ENCODE results near the gene HS3ST3A1.
"Not testable (repeated sequence)": the region's sequence is repeated elsewhere in the genome, so short reads cannot be mapped to it uniquely, and the experiment has no call there.

HS3ST3A1 gene

DNA sequence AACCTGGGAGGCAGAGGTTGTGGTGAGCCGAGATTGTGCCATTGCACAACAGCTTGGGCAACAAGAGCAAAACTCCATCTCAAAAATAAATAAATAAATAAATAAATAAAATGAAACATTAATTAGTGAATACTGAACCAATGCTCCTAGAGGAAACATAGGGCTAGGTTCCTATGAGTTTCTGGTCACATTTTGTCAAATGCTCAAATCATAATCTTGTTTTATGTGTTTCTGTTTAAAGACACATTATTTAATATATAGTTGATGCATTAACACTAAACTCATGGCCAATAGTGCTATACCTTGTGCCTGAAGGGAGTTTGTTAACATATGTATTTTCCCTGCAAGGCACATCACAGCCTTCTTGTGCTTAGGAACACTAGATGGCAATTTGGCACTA lies 66.8 kb downstream of the HS3ST3A1 start:
- FAIRE-seq: no peak

- no peak for FAIRE-seq
Observed at GRCh38 chr17:13531721-13532120, 70.0 kb downstream of the HS3ST3A1 start.

DNA sequence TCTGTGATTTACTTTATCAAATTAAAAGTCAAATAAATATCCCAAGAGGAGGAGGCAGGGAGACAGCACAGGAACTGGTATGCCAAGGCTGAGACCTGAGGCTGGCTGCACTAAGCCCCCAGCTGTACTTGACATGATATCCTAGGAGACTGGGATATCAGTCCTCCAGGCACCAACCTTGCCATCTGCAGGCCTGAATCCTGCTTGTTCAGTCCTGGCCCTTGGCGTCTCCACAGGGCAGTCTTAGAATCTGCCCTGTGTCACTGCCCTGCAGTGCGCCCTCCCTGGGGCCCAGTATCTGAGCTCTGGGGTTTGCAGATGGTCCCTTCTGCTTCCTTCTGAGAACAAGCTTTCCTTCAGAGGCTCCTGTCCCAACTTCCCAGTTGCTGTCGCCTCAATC lies 75.9 kb downstream of the HS3ST3A1 start:
- no peak for FAIRE-seq

DNA sequence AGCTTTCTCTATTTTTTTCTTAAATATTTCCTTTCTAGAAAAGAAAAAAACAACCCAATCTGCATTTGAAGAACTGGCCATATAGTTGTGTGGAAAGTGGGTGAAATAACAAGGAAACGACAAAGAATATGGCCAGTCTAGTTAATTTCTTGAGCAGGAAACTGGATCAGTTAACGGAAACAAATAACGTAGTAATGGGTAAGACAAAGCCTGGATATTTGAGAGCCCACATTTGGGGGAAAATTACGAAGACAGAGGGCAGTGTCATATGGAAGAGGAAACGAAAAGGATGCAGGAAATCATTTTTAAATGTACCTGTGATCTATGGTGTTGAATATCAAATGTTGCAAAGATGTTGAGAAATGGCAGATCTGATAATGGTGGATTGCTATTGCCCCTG lies 78.6 kb downstream of the HS3ST3A1 start:
- FAIRE-seq: no peak

DNA sequence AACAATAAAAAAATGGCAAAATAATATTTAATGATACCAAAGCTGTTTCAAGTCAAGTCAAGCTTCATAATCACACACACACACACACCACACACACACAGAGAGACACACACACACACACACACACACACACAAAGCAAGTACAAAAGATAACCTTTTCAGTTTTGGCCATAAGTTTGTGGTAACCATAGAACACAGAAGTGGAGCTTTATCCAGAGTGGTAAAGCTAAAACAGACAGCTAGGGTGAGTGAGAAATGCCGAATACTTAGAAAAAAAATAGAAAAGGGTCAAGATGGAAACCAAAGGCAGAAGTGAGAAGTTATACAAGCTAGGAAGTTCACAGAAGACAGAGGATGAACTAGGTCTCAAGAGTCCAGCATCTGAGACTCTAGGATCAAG lies 79.0 kb downstream of the HS3ST3A1 start:
- no peak for FAIRE-seq

DNA sequence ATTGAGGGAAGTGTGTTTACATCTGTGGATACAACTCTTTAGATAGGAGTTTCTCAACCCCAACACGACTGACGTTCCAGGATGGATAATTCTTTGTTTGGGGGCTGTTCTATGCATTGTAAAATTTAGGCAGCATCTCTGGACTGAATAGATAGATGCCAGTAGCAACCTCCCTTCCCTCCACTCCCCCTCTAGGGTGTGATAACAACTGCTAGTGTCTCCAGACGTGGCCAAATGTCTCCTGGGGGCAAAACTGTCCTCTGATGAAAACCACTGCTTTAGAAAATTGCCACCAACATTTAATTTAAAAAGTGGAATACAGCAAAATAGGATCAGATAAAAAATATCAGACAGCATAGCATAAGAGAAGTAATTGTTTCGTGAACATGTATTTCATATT lies 79.9 kb downstream of the HS3ST3A1 start:
- no peak for FAIRE-seq

DNA sequence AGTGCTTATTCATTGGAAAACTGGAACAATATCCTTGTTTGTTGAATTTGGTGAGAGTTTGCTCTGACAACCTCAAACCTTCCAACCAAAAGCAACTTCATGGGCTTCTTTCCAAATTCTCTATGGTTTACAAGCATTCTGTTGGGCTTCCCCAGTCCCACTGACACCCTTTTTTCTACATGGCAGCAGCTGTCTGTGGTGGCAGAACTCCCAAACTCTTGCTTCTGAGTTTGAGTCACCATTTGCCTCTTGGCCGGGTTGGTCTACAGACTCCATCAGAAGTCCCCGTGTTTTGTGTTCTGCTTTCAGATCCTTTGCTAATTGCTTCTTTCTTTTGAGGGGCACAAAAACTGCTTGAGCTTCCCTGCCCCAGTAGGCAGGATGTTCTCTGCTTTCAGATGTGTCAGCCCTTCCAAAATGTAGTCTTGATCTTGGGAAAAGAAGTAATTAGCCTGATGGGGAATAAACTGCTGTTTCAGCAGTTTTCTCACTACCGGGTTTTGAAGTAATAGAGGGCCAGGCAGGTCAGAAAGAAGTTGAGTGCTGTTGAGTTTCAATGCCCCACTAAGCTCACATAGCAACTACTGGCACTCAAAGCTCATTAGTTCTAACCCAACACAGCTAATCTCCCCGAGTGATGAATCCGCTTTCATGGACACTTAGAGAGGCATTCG lies 80.7 kb downstream of the HS3ST3A1 start:
- FAIRE-seq: no peak

DNA sequence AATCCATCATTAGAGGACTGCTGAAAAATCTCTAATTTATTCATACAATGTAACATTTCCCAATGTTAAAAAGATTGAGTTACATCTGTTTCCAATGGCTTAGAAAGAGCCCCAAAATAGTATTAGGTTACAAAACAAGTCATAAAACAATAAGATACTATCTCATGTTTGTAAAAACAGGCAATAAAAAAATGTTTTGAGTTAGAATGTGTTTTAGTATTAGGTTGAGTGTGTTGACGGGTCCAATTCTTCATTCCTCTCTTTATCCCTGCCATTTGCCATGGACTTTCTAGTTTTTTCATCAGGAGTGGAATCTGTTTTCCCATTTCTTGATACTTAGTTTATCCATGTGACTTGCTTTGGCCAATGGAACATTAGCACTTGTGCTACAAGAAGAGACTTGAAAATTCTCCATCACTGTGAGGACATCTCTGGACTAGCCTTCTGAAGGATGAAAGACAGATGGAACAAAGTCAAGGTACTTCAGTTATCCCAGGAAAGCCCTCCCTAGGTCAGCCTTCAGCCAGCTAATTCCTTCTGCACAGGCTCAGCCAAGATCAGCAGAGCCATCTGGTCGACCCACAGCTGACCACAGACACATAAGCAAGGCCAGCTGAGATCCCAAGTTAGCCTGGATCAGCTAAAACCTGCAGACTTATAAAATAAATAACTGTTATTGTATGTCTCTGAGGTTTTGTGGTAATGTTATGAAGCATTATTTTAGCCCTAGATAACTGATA lies 83.3 kb downstream of the HS3ST3A1 start:
- no peak for FAIRE-seq

DNA sequence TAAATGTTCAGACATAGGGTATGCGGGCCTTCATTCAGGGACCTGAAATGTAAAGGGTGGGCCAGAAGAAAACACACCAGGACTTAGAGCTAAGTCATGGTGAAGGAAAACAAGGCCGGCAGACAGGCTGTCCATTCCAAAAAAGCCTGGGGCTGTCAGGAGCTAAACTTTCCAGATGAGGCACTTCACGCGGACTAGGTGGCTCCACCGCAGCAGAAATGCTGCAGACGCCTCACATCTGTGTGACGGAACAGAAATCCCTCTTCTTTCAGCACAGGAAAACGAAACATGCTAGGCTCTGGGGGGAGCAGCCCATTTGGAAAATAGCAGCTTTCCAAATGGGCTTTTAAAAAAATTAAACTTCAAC lies 88.7 kb downstream of the HS3ST3A1 start:
- no peak for FAIRE-seq

- FAIRE-seq: no peak
Observed at GRCh38 chr17:13510062-13510461, 91.7 kb downstream of the HS3ST3A1 start.

- FAIRE-seq: no peak
Observed at GRCh38 chr17:13509527-13509926, 92.2 kb downstream of the HS3ST3A1 start.

GRCh38 chr17:13508896-13509295 lies 92.8 kb downstream of the HS3ST3A1 start:
- no peak for FAIRE-seq

DNA sequence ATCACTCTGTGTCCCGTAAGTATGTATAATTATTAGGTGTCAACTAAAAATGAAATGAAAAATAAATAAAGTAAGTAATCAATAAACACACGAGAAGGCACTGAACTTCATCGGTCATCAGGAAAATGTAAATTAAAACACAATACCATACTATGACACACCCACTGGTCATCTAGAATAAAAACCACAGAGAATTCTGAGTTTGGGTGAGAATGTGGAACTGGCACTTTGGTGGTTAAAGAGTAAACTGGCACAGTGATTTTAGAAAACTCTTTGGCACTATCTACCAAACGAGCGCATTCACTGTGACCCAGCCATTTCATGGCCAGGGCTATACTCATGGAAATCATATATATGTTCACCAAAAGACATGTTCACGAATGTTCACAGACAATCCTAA lies 98.2 kb downstream of the HS3ST3A1 start:
- no peak for FAIRE-seq

DNA sequence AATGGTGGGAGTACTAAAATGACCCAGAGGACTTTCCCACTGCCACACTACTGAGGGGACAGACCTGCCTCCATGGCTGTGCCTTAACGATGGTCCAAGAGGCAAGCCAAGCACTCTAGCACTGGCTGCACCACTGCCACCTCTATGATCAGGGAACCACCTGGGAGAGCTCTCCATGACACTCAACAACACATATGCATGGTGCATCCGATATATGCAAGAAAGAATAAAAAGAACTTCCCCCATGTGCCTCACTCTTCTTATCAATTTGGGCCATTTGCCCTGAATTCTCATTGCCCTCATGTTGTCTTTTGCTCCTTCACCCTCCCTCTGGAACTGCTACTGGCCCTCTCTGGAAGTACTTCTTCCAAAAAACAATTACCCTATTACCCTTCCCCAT lies 99.5 kb downstream of the HS3ST3A1 start:
- FAIRE-seq: no peak

GRCh38 chr17:13500947-13501346 lies 100.8 kb downstream of the HS3ST3A1 start:
- no peak for FAIRE-seq

- FAIRE-seq: no peak
Observed at GRCh38 chr17:13498184-13498583, 103.5 kb downstream of the HS3ST3A1 start.

DNA sequence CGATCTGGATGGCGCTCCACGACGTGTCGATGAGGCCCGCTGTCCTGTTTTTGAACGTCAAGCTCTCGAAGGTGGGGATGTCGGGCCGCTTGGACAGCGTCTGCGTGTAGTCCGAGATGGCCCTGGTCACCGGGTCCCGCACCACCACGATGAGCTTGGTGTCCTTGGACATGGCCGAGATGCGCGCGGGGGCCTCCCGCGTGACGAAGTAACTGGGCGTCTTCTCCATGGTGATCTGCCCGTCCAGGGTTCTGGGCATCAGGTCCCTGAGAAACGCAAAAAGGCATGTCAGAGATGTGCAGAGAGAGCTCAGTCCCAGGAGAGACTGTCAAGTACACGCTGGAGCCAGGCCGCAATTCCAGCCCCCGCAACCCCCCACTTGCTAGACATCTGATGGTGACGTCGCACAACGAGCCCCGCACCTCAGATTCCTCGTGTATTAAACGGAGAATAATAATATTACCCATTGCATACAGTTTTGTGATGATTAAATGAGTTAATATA lies 105.1 kb downstream of the HS3ST3A1 start:
- not testable (repeated sequence) for FAIRE-seq

GRCh38 chr17:13495423-13495822 lies 106.3 kb downstream of the HS3ST3A1 start:
- FAIRE-seq: no peak

- no peak for FAIRE-seq
Observed at GRCh38 chr17:13492737-13493122, 109.0 kb downstream of the HS3ST3A1 start.

DNA sequence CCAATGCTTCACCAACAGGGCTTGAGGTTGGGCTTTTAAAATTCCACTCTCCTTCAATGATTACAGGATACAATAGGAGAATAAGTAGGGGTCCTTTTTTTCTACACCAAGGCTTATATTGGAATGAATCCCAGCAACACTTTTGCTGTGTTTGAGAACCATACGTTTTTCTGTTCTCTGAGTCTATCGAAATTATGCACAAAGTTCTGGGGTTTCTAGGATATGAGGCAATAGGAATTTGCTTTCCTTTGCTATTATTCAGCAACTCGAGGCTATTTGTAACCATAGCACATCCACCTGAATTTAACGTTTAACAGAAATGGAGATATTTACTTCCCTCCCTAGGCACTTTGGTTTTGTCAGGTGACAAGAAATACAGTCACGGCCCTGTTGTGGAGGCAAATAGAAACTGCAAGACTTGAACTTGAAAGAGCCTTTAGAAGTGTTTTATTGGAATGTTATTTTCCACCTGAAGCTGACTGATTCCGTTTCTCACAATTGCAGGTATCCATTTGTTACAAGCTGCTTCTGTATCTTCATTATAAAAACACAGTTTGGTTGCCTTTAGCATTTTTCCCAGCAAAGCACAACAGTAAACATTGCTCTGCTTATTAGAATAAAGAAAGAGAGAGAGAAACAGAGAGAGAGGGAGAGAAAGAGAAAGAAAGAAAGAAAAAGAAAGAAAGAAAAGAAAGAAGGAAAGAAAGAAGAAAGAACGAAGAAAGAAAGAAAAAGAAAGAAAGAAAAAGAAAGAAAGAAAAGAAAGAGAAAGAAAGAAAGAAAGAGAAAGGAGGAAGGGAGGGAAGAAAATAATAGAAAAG lies 109.6 kb downstream of the HS3ST3A1 start:
- no peak for FAIRE-seq

GRCh38 chr17:13491491-13491890 lies 110.2 kb downstream of the HS3ST3A1 start:
- FAIRE-seq: no peak

DNA sequence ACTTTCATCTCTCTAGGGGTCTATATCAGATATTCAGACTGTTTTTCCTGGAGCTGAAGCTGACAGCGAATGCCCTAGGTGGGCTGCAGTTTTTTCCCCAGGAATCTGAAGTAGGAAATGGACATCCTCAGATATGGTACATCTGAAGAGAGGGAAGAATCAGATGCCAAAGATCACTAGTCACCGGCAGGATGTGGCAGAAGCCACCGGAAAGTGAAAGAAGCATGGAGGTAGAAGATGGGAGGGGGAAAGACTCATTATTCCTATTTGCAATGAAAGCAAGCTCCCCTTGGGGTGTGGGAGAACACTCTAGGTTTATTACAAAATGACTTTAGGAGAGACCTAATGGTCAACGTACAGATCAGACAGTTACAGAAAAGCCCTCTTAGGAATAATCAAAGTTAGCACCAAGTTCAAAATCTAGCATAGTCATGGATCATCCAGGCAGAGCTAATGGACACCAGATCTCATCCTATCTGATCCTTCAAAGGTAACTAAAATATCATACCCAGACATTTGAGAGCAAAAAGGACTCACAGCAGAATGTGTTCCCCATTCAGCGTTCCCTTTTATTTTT lies 110.7 kb downstream of the HS3ST3A1 start:
- FAIRE-seq: no peak

GRCh38 chr17:13490427-13490826 lies 111.3 kb downstream of the HS3ST3A1 start:
- no peak for FAIRE-seq
